ENCODE data around the gene RAPGEF2. TPM values are rescaled to one million over a fixed set of nuclear protein-coding genes. Genes with fewer than 3 reads are reported as not detected.

The RAPGEF2 gene
- total and polyA plus RNA-seq, 2 of the 8 experiments (the other 6 are each of a cell fraction or from before 2014, with no cell fraction given), result 24.4 to 48.6 TPM

- TF ChIP-seq SIN3A (conservative IDR thresholded peaks at IDR 0.05 in 1 of 2, IDR thresholded peaks at IDR 0.05 in 1 of 2; ENCODE audit: low read depth in 1 of 2, low read length in 2 of 2), result no peak
- TF ChIP-seq KDM5A (IDR thresholded peaks at IDR 0.05; ENCODE audit: low read length), result no peak
- no peak for TF ChIP-seq NRF1 (IDR thresholded peaks at IDR 0.05; ENCODE audit: low read depth, low read length)
Measured at GRCh38 chr4:159256037-159256436, 153.2 kb downstream of the RAPGEF2 start (continued).

All from H1 (cell line).